H1 (cell line): Measurements from ENCODE around the gene PLCH2. TPM values are rescaled to one million over a fixed set of nuclear protein-coding genes. Genes with fewer than 3 reads are reported as not detected.

Experiments
- CTCF ChIA-PET: fragments of 300-600 bp; sonication (Branson Sonifier 250); formaldehyde crosslinking; loops from one replicate; lab custom pipeline; 2021; ENCODE audit not compliant: partially characterized antibody; lab: Charles Lee
- POLR2A ChIA-PET: fragments of 300-600 bp; sonication (Branson Sonifier 250); formaldehyde crosslinking; loops from one replicate; lab custom pipeline; 2021; ENCODE audit warnings: inconsistent platforms; ENCODE audit not compliant: partially characterized antibody; lab: Charles Lee
- DNase-seq, 2 experiments: peaks; one replicate each; pipeline versions ENCODE4 v3.0.0 to v3.0.0-alpha.2; 2010 to 2022; ENCODE audit warnings: low spot score in 2 of 2, low read depth in 1 of 2, mixed read lengths in 1 of 2
- FAIRE-seq: peaks from 2 replicates; lab custom pipeline; 2011; peaks lifted over from hg19 to GRCh38; lab: Jason Lieb, UNC
- H2AFZ ChIP-seq: 2 replicates; pipeline ENCODE4 v1.8.1; 2012; ENCODE audit warnings: low read length, inconsistent platforms
- H2AK5ac ChIP-seq: 2 replicates; pipeline ENCODE4 v1.6.1; 2013; ENCODE audit warnings: low read depth, low read length
- H2BK120ac ChIP-seq: replicated peaks from 2 replicates; pipeline ENCODE3; 2013; ENCODE audit warnings: low read depth, low read length, inconsistent platforms
- H2BK12ac ChIP-seq: 2 replicates; pipeline ENCODE4 v1.6.1; 2013; ENCODE audit warnings: low read depth, low read length
- H2BK15ac ChIP-seq: 2 replicates; pipeline ENCODE4 v1.6.1; 2013; ENCODE audit warnings: low read length
- H2BK20ac ChIP-seq: 2 replicates; pipeline ENCODE4 v1.6.1; 2013; ENCODE audit warnings: low read length
- H2BK5ac ChIP-seq: 2 replicates; pipeline ENCODE4 v1.6.1; 2013; ENCODE audit warnings: low read depth, low read length
- H3K14ac ChIP-seq: 2 replicates; pipeline ENCODE4 v1.6.1; 2013; ENCODE audit warnings: inconsistent platforms; ENCODE audit not compliant: insufficient read length
- H3K18ac ChIP-seq: 2 replicates; pipeline ENCODE4 v1.6.1; 2013; ENCODE audit warnings: low read length; ENCODE audit errors: extremely low read depth
- H3K23ac ChIP-seq: 2 replicates; pipeline ENCODE4 v1.6.1; 2013; ENCODE audit warnings: inconsistent platforms; ENCODE audit not compliant: insufficient read length
- H3K23me2 ChIP-seq: 2 replicates; pipeline ENCODE4 v1.6.1; 2013; ENCODE audit warnings: low read depth, low read length
- H3K27ac ChIP-seq: 2 replicates; pipeline ENCODE4 v1.6.1; 2011; ENCODE audit warnings: low read depth, low read length, inconsistent platforms
- H3K27me3 ChIP-seq, 4 experiments: replicated peaks in 1 of 4; 1 replicate in 1 of 4; 2 replicates in 3 of 4; pipeline versions ENCODE4 v1.6.1 to v1.8.1; 2011 to 2013; ENCODE audit warnings: low read length in 3 of 4, mild to moderate bottlenecking in 3 of 4, inconsistent platforms in 2 of 4, mixed read lengths in 2 of 4, moderate library complexity in 1 of 4; ENCODE audit not compliant: control insufficient read depth in 3 of 4, insufficient read depth in 3 of 4; ENCODE audit errors: extremely low read depth in 1 of 4
- H3K36me3 ChIP-seq, 4 experiments: 2 replicates each; pipeline versions ENCODE4 v1.6.1 to v1.8.1; 2011 to 2013; ENCODE audit warnings: mild to moderate bottlenecking in 4 of 4, low read length in 3 of 4, moderate library complexity in 2 of 4, control low read depth in 1 of 4, inconsistent platforms in 1 of 4; ENCODE audit not compliant: insufficient read depth in 4 of 4, control insufficient read depth in 2 of 4
- H3K4ac ChIP-seq: replicated peaks from 2 replicates; pipeline ENCODE3; 2013; ENCODE audit warnings: low read length, low read depth, mixed read lengths, inconsistent platforms; ENCODE audit not compliant: insufficient read length
- H3K4me1 ChIP-seq, 4 experiments: replicated peaks in 1 of 4; 1 replicate in 1 of 4; 2 replicates in 3 of 4; pipeline versions ENCODE4 v1.6.1 to v1.8.1; 2011 to 2013; ENCODE audit warnings: low read length in 3 of 4, inconsistent platforms in 2 of 4, mixed read lengths in 1 of 4; ENCODE audit not compliant: insufficient read depth in 4 of 4, control insufficient read depth in 3 of 4
- H3K4me2 ChIP-seq, 2 experiments: 2 replicates each; pipeline versions ENCODE4 v1.6.1 to v1.8.1; 2011 to 2013; ENCODE audit warnings: low read depth in 2 of 2, low read length in 2 of 2, control low read depth in 1 of 2, inconsistent platforms in 1 of 2, mild to moderate bottlenecking in 1 of 2; ENCODE audit not compliant: insufficient read depth in 1 of 2
- H3K4me3 ChIP-seq, 4 experiments: fragments of 200-600, 300-600 bp in 1 of 4; sonication (generic), shearing (Covaris generic), sonication (Bioruptor Twin) in 1 of 4; 2 replicates each; pipeline versions ENCODE4 v1.5.1 to v1.8.1; 2011 to 2016; ENCODE audit warnings: low read length in 4 of 4, low read depth in 3 of 4, control low read depth in 2 of 4, inconsistent platforms in 2 of 4, mild to moderate bottlenecking in 2 of 4, mixed read lengths in 1 of 4, moderate library complexity in 1 of 4; ENCODE audit not compliant: insufficient read depth in 2 of 4; ENCODE audit errors: extremely low read depth in 1 of 4
- H3K56ac ChIP-seq: replicated peaks from 2 replicates; pipeline ENCODE3; 2013; ENCODE audit warnings: low read depth, mild to moderate bottlenecking, mixed read lengths, low read length, inconsistent platforms; ENCODE audit not compliant: insufficient read length
- H3K79me1 ChIP-seq: 2 replicates; pipeline ENCODE4 v1.6.1; 2013; ENCODE audit warnings: low read depth, low read length, control low read depth
- H3K79me2 ChIP-seq, 2 experiments: 2 replicates each; pipeline versions ENCODE4 v1.6.1 to v1.8.1; 2012 to 2013; ENCODE audit warnings: low read length in 2 of 2, mild to moderate bottlenecking in 2 of 2, inconsistent platforms in 1 of 2; ENCODE audit not compliant: insufficient read depth in 2 of 2, control insufficient read depth in 1 of 2
- H3K9ac ChIP-seq, 4 experiments: replicated peaks in 1 of 4; 1 replicate in 1 of 4; 2 replicates in 3 of 4; pipeline versions ENCODE4 v1.6.1 to v1.8.1; 2011 to 2013; ENCODE audit warnings: low read depth in 3 of 4, low read length in 3 of 4, control low read depth in 2 of 4, mild to moderate bottlenecking in 2 of 4, moderate library complexity in 2 of 4, inconsistent platforms in 1 of 4; ENCODE audit errors: extremely low read depth in 1 of 4
- H3K9me3 ChIP-seq, 2 experiments: 2 replicates each; pipeline versions ENCODE4 v1.6.1 to v1.8.1; 2012 to 2013; ENCODE audit warnings: mild to moderate bottlenecking in 2 of 2, moderate library complexity in 2 of 2, control low read depth in 1 of 2, inconsistent platforms in 1 of 2, low read depth in 1 of 2, low read length in 1 of 2, mixed read lengths in 1 of 2; ENCODE audit not compliant: insufficient read depth in 2 of 2
- H4K20me1 ChIP-seq, 2 experiments: replicated peaks in 1 of 2; 2 replicates each; pipeline versions ENCODE3 to v1.8.1; 2011 to 2013; ENCODE audit warnings: inconsistent platforms in 2 of 2, low read length in 2 of 2, mild to moderate bottlenecking in 1 of 2; ENCODE audit not compliant: insufficient read depth in 2 of 2, control insufficient read depth in 1 of 2
- H4K5ac ChIP-seq: 2 replicates; pipeline ENCODE4 v1.6.1; 2013; ENCODE audit warnings: low read length, low read depth, mixed read lengths, inconsistent platforms; ENCODE audit not compliant: insufficient read length
- H4K8ac ChIP-seq: 2 replicates; pipeline ENCODE4 v1.8.0; 2013; ENCODE audit warnings: mild to moderate bottlenecking, moderate library complexity, low read length, inconsistent platforms; ENCODE audit not compliant: insufficient read depth; ENCODE audit errors: extremely low read depth
- H4K91ac ChIP-seq: replicated peaks from 2 replicates; pipeline ENCODE3; 2013; ENCODE audit warnings: low read length, mixed read lengths, inconsistent platforms; ENCODE audit not compliant: insufficient read length
- BACH1 ChIP-seq: IDR thresholded peaks from 2 replicates; pipeline ENCODE4 v1.6.1; 2012; ENCODE audit warnings: low read length, improper control_type of control experiment
- EGR1 ChIP-seq: IDR thresholded peaks from 2 replicates; pipeline ENCODE4 v1.6.1; 2011; ENCODE audit warnings: low read depth, low read length, borderline replicate concordance
- NANOG ChIP-seq: IDR thresholded peaks from 2 replicates; pipeline ENCODE4 v1.6.1; 2011; ENCODE audit warnings: low read length, low read depth, mild to moderate bottlenecking, inconsistent platforms; ENCODE audit not compliant: insufficient read depth, poor library complexity, severe bottlenecking
- POLR2AphosphoS5 ChIP-seq: IDR thresholded peaks from 2 replicates; pipeline ENCODE4 v1.6.1; 2011; ENCODE audit warnings: low read depth, low read length
- RFX5 ChIP-seq: IDR thresholded peaks from 2 replicates; pipeline ENCODE4 v1.6.1; 2011; ENCODE audit warnings: low read depth, low read length, improper control_type of control experiment, borderline replicate concordance
- SP4 ChIP-seq: IDR thresholded peaks from 2 replicates; pipeline ENCODE4 v1.6.1; 2012; ENCODE audit warnings: low read length, inconsistent platforms
- TAF7 ChIP-seq: optimal IDR thresholded peaks from 2 replicates; pipeline ENCODE3; 2011; ENCODE audit warnings: low read depth, mild to moderate bottlenecking, inconsistent platforms, low read length, moderate library complexity, borderline replicate concordance
- TCF12 ChIP-seq: IDR thresholded peaks from 2 replicates; pipeline ENCODE4 v1.6.1; 2011; ENCODE audit warnings: low read depth, mild to moderate bottlenecking, low read length
- WGBS, 2 experiments: shearing (Covaris generic) in 1 of 2; methylation state at CpG; one replicate each; pipeline versions ENCODE4 v1.1.6 to v1.1.7; 2013 to 2015; ENCODE audit warnings: low lambda C conversion rate in 2 of 2, mixed read lengths in 2 of 2, inconsistent platforms in 1 of 2, low coverage in 1 of 2, missing lambda C conversion rate in 1 of 2; ENCODE audit not compliant: insufficient replicate concordance in 2 of 2, insufficient coverage in 1 of 2, insufficient read length in 1 of 2; ENCODE audit errors: extremely low coverage in 1 of 2, missing lambda C conversion rate in 1 of 2; 5-methylcytosine and 5-hydroxymethylcytosine counted together
- polyA plus RNA-seq, 7 experiments: library from polyadenylated mRNA; depleted of rRNA in 3 of 7; stranded (reverse) in 5 of 7; unstranded in 2 of 7; fragments of >200 nt in 5 of 7; fragments of 200-250 nt in 2 of 7; gene quantifications; 1 replicate in 5 of 7; 2 replicates in 1 of 7; 4 replicates in 1 of 7; pipeline versions ENCODE4 v1.2.1 to v1.2.3, GENCODE V29; 2011 to 2013; ENCODE audit warnings: missing spikeins in 2 of 7, mixed read lengths in 2 of 7
- total RNA-seq: library from RNA; stranded (reverse); fragmentation: NEBNext Ultra II Directional; extraction: Animal tissue kit (Norgen Biotek cat#: 25700); gene quantifications from 2 replicates; pipeline ENCODE4 v1.2.1, GENCODE V29; 2021

Gene PLCH2
- total and polyA plus RNA-seq, 2 of the 8 experiments (the other 6 are each of a cell fraction or from before 2014, with no cell fraction given), result 0.14 to 0.19 TPM

DNA sequence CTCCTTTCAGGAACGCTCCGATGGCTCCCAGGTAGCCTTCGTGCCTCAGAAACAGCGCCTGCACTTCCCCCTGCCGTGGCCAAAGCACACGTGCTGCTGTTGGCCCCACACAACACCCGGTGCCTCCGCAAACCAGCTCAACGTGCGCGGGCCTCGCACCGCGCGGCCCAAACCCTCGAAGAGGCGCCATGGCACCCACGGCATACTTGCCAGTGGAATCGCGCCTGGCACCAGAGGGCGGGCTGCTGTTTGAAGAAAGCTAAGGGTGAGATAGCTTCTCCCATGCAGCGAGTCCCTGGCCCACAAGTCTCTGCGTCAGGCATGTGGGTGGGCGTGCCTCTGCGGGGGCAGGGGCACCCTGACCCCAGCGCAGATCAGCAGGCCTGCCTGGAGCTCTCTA, 42.4 kb downstream of the PLCH2 start:
- 96% methylated on average over 26 of the region's 26 CpGs; no CpG with 5 or more reads in 1 of the 2 experiments for WGBS, 2 experiments
- no peak overlapping the region for H2BK15ac ChIP-seq
- FAIRE-seq, result no peak
- H3K79me1 ChIP-seq, result peaks cover 13% of the 10 kb centered on the region
- no peak overlapping the region for H3K18ac ChIP-seq
- peaks cover 4 to 19% of the 10 kb centered on the region in 2 experiments; a peak in 2 of 4 replicates for H3K79me2 ChIP-seq
- no peak overlapping the region for H2AFZ ChIP-seq
- no peaks in the 10 kb centered on the region for H3K27me3 ChIP-seq
- no peak overlapping the region for H2BK120ac ChIP-seq
- H2AK5ac ChIP-seq, result no peak overlapping the region
- H3K23me2 ChIP-seq, result no peaks in the 10 kb centered on the region
- H3K4me1 ChIP-seq, result peaks cover 0 to 1% (median under 1%) of the 10 kb centered on the region in 4 experiments; a peak in 2 of 7 replicates
- no peak overlapping the region for H3K4ac ChIP-seq
- H3K4me3 ChIP-seq, result no peak overlapping the region
- H3K56ac ChIP-seq, result no peak overlapping the region
- no peak overlapping the region for H3K27ac ChIP-seq
- no peak overlapping the region for H4K8ac ChIP-seq
- no peak overlapping the region for H3K4me2 ChIP-seq
- H4K5ac ChIP-seq, result no peak overlapping the region
- H3K23ac ChIP-seq, result no peak overlapping the region
- H3K36me3 ChIP-seq, result peaks cover 18 to 60% (median 38%) of the 10 kb centered on the region in 4 experiments; a peak in 7 of 8 replicates
- DNase-seq, result no peak
- no peak overlapping the region for H2BK12ac ChIP-seq
- H4K91ac ChIP-seq, result no peak overlapping the region
- H3K9ac ChIP-seq, result no peak overlapping the region
- no peak for TF ChIP-seq SP4
- no peak for TF ChIP-seq BACH1
- no peak for TF ChIP-seq RFX5
- TF ChIP-seq POLR2AphosphoS5, result no peak
- no peak for TF ChIP-seq TCF12
- no peak for TF ChIP-seq TAF7
- no peak for TF ChIP-seq EGR1
- no peak for TF ChIP-seq NANOG
- H2BK20ac ChIP-seq, result no peak overlapping the region
- no peak overlapping the region for H2BK5ac ChIP-seq
- peaks cover 16 to 30% of the 10 kb centered on the region in 2 experiments for H4K20me1 ChIP-seq
- no peaks in the 10 kb centered on the region for H3K9me3 ChIP-seq
- POLR2A ChIA-PET, result interaction anchor here (1.5 kb wide), 1 partner anchor 12 kb away, joined by 5 read pairs; no protein-coding TSS in a partner anchor
- no peak overlapping the region for H3K14ac ChIP-seq
- CTCF ChIA-PET, result interaction anchor here (0.9 to 4.6 kb wide), 2 partner anchors 10 to 16 kb away, joined by 3 to 16 read pairs; no protein-coding TSS in a partner anchor
